GM21723 (cell line): ENCODE measurements around the gene IGDCC3.

Source experiments
- ATAC-seq: cut with Tn5 transposase; IDR thresholded peaks from one replicate; pipeline ENCODE4 v1.9.1; 2021; ENCODE audit warnings: mild to moderate bottlenecking, moderate library complexity; ENCODE audit not compliant: unreplicated experiment

The IGDCC3 gene

DNA sequence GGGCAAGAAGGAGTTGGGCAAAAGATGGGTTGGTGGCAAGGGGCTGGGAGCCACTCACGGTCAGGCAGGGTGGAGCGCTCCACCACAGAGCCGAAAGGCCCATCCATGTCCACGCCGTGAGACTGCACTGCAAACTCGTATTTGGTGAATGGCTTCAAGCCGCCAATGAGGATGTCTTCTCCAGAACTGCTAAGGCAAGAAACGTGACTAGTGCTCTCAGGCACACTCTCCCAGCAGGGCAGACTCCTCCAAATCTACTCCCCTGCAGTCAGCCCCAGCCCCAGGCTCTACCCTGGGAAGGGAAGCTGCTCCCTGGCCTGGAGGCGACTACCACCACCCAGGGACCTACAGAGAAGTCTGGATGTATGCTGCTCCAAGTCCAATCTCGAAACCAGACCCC, 11.4 kb upstream of the IGDCC3 start:
- no peak for ATAC-seq

DNA sequence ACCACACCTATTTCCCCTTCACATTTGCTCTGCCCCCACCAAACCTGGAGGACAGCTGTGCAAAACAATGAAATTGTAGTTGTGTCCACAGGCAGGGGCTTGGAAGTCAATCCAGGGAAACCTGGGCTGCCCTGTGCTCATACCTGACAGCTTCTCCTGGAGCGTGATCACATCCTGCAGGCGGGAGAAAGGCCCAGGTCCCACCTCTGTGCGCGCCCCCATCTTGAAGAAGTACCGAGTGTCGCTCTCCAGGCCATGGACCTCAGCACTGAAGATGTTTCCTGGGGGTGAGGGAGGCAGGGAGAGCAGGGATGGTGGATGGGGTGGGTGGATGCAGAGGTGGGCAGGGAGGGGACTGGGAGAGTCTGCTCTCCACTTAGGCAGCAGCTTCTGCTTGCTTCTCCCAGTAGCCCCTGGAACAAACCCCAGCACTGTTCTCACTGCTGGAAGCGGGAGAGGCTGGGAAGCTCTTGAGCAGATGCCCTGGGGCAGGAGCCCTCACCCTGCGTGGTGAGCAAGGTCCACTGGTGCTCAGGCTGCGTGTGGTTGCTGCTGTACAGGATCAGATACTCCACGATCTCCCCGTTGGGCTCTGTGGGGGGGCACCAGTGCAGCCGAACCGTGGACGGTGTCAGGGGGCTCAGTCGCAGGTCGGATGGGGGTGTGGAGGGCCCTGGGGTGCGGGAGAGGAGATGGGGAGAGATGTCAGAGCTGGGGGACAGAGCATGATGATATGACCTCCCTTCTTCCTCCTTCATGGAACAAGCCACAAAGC, 10.7 kb upstream of the IGDCC3 start:
- no peak for ATAC-seq

DNA sequence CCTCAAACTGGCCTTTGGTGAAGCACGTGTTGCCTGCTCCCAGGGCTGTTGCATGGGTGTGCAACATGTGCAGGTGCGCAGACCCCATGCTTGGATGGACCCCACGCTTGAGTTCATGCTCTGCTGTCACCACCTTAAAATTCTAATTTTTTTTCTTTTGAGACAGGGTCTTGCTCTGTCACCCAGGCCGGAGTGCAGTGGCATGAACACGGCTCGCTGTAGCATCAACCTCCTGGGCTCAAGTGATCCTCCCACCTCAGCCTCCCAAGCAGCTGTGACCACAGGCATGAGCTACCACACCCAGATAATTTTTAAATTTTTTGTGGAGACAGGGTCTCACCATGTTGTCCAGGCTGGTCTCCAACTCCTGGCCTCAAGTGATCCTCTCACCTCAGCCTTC, 9.1 kb upstream of the IGDCC3 start:
- no peak for ATAC-seq

DNA sequence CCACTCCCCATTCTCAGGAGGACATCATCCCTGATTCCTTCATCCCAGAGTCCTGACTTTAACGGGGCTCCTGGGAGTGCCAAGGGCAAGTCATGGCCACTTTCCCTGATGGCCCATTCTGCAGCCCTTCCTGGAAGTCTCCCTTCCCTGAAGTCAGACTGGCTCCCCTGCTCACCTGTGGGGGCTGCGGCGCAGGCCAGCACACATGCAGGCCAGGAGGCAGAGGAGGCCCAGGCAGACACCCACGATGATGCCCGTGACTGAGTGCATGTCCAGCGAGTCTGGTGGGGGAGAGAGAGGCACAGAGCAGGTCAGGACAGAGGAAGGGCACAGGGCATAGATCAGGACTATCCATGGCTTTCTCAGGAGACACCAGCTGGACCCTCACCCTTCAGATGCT, 8.6 kb upstream of the IGDCC3 start:
- ATAC-seq, result no peak

DNA sequence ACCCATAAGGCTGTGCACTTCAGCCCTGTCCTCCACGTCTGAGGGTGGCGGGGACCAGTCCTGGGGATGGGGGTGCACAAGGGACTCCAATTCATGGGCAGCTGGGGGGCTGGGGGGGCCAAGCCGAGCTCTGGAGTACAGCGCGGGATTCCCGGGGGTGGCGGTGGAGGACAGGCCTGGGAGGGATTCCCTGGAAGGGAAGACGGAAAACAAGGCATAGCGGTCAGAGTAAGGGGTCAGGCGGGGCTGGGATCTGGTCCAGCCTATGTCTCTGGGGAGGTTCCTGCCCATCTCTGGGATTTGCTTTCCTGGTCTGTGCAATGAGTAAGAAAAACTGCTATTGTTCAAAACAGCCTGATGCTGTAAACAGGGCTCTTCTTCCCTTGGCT, 8.1 kb upstream of the IGDCC3 start:
- no peak for ATAC-seq

DNA sequence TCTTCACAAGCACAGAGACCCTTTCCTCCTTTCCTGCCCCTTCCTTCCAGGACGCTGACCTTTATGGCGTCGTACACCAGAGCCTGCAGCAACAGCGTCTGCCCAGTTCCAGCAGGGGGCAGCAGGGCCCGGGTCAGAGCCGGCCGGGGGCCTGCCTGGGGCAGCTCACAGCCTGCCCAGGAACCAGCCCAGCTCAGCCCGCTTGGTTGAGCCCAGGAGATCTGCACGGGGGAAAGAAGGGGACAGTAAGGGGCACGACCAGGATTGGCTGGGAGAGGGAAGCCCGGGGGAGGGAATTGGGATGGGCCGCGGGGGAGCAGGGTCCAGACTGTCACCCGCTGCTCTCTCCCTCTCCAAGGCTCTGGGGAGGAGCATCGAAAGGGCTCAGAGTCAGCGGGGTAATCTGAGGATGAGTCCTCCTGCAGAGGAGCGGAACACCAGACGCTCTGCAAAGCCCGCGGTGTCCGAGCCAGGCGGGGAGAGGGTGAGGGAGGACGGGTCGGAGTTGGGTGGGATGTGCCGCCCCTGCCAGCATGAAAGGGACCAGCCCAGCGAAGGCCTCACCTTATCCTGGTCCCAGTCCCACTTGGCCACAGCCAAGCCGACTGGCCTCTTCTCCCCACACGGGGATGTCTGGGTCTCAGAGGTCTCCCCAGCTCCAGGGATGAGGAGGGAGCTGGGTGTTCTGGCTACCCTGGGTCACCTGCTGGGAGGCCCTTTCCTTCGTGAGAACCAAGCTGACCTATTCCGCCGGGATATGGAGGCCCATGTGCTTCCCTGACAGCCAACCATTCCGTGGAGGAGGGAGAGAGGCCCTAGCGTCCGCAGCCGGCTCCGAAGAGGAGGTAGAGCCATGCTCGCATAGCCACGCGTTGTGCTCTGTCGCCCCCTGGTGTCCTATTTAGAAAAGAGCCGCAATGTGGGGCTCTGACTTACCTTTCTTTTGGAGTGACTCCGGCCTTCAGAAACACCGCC, 7.4 kb upstream of the IGDCC3 start:
- ATAC-seq, result peak; percentile 74

DNA sequence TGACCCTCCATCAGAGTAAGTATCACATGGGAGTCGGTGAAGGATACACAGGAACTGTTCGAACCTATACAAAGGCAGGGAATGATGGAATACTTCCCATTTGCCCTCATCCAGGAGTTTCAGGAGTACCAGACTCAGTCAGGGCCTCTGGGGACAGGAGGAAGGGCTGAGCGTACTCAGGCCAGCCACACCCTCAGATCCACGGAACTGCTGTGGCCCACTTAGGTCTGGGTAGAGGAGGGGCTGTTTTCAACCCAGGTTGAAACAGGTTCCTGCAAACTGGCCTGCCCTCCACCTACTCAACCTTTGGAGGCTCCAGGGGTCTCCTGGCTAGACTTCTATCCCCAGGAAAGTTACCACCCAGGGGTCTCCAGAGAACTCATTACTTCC, 6.7 kb upstream of the IGDCC3 start:
- peak; percentile 15 for ATAC-seq

DNA sequence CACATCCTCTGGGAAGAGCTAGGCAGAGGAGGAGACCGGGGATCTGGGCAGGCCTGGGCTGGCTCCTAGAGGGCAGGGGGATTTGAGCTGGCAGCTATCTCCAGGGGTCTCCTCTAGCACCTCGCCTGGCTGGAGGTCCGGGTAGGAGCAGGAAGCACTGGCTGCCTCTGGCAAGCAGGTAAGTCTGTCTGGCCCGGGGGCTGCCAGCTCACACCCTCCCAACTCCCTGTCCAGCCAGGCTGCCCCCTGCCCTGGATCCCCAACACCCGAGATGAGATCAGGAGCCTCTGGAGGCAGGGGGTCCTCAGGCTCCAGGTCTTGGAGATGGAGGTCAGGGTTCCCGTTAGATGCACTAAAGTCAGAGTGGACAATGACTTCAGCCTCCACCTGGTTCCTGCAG, 6.2 kb upstream of the IGDCC3 start:
- no peak for ATAC-seq

DNA sequence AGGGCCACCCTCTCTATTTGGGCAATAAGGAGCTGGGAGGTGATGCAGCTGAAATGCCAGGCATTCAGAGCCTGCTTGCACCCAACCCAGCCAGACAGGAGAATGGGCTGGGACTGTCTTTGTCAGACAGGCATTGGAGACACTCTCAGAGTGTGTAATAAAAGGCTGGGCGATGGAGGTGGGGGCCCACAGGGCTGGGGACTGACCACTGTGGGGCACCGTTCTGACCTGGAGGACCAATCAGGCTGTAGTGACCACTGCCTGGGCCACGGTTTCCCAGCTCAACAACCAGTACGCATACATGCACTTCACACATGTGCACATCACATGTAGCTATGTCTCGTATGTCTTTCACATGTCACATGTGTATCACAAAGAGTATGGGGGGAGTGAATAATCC, 5.7 kb upstream of the IGDCC3 start:
- no peak for ATAC-seq

DNA sequence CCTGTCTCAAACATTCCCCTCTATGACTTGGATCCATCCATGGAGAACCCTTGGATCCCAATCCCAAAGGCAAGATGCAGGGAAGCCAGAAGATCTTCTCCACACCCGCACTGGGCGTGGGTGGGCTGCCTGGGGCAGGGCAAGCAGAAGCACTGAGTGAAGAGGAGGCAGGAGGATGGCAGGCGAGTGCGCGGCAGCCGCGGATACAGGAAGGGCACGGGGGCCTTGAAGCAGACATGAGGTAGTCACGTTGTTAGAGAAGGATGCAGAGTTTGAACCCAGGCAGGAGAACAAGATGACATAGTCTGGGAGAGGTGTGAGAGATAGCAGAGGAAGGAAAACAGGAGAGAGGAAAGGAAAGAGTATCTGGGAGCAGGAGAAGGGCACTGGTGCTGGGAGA, 5.1 kb upstream of the IGDCC3 start:
- ATAC-seq, result no peak

DNA sequence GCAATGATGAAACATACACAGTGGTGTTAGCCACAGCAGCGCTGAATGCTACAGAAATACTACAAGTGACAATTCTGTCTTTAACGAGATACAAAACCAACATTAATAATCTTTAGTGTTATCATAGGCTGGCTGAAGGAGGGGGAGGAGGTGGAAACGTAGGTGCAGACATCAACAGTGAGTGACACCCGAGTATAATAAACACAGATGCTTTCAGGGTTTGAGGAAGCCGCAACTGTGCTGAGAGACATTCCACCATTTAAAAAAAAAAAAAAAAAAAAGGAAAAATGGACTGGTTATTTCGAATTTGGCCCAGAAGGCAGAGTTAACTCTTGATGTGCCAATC, 4.3 kb upstream of the IGDCC3 start:
- no peak for ATAC-seq

DNA sequence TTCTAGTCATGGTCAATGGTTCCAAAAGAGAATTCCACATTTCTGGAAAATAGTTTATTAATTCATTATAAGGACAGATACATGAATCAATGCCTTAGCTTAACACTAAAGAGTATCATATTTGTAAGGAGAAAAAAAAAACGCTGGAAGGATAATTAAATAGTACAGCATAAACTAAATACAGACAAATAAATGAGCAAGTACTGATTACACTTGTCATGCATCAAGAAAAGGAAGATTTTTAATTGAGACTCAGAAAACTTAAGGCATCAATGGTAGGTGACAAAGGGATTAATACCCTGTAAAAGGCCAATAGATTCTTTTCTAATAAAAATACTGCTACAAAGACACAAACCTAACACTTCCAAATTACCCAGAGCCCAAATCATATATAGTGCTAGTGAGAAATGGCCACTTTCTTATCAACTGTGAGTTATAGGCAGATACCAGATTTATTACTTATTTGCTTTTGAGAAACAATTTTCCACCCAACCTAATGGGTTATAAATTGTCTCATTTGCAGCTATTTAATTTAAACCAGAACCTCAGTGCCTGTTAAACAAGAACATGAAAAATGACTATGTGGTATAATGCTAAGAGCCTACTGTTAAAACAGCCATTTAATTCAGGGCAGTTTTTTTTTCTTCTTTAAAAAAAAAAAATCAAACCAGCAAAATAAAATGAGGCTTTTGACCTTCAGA, 3.8 kb upstream of the IGDCC3 start:
- no peak for ATAC-seq

DNA sequence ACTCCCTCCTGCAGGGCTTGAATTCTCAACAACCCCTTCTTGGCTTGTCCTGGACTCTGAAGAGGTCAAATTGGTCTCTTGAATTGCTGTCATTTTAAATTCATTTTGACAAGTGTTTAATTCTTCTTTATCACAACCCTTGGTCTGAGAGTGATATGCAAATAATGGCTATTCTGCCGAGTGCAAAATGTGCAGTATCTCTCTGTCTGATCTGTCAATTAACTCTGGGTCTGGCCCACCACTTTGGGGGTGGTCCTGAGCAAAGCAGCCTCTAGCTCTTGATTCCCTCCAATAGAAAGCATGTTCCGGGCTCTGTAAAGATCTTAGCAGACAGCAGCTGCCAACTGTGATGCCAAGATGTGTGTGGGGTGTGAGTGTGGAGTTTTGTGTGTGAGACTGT, 2.2 kb upstream of the IGDCC3 start:
- no peak for ATAC-seq

DNA sequence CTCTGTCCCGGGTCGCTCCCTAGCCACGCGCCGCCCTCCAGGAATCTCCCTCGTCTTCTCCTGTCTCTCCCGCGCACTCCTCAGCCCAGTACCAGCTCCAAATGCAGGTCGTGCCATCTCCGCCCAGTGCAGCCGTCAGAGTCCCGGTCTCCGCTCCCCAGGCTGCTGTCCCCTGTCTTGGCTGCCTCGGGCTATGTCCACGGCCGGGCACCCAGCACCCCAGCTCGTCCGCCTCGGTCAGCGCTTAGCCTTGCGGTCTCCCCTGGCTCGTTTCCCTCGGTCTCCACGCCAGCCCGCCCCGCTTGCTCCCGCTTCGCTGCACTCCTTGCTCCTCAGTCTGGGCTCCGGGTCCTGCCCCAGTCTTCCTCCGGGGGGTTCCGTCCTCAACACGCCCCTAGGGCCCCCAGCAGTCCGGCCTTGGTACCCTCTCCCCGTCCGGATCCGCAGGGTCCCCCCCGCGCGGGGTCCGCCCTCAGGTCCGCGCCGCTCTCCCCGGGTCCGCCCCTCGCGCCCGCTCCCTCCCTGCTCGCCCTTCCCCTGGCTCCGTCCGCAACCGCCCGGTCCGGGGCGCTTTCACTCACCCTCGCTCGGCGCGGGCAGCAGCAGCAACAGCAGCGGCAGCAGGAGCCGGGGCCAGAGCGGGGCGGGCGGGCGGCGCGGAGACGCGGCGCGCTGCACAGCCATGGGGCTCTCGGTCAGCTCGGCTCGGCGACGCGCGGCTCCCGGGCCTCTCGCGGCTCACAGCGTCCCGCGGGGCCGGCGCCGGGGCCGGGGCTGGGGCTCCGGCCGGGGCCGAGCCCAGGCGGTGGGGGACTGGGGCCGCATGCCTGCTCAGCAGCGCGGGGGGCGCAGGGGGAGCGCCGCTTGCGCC, 462 bp downstream of the IGDCC3 start:
- ATAC-seq, result no peak

DNA sequence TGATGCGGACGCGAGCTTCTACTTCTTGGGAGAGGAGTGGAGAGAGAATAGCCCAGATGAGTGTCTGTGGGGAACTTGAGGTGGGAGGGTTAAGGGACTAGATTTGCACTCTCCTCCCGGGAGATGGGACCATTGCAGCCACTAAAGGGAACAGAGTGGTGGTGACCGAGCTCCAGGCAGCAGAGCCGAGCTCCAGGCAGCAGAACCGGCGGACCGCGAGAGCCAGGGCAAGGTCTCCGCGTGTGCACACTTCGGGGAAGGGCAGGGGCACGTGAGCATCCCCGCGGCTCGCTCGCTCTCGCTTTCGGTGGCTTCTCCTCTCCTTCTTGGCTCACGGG, 1.1 kb downstream of the IGDCC3 start:
- ATAC-seq, result no peak

DNA sequence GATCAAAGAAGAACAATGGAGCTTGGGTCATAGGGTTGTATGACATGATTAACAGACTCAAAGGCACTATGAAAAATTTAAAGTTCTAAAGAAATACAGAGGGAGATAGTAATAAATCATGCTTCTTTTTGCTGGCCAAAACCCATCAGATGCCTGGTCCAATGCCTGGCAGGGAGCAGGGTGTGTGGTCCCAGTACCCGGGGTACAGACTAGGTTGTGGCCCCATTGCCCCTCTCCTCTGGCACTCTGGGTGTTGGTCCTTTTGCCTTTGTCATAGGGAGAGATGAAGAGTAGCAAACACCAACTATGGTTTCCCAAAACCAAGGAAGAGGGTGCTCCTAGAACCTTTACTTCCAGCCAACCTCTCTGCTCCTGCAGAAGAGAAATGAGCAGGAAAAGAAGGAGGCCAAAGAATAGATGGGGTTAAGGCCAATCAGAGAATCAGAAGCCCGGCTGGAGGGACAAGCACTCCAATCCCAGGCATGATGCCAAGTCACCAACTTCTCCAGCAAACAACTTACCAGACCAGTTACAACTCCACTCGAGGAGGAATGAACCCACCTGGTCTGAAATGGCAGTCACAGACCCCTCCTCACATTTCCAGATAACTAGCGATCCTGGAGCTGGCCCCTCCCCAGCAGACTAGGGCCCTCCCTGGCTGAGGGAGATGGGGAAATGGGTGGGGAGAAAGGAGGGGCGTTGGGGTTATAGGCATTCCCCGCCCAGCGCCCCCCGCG, 1.8 kb downstream of the IGDCC3 start:
- ATAC-seq, result no peak

DNA sequence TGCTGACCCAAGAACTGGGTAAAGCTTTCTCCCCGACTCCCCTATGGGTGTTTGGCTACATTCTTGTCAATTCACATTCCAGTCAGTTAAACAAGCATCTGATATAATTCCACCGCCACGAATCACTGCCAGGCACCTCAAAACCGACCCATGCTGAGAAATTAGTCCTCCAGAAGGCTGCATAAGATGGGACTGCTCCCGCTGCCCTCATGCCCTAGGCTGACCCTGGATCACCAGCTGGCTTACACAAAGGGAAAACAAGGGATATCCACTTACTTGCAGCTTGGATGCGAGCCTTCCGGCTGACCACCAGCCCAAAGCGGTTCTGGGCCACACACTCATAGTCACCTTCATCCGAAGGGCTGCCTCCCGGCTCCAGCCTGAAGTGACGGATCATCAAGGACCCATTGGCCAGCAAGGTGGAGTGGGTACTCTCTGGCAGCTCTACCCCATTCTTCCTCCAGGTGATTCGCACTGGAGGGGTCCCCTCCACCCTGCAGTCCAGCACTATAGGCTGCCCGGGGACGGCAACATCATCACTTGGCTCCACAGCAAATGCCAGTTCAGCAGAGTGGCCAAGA, 2.9 kb downstream of the IGDCC3 start:
- no peak for ATAC-seq

DNA sequence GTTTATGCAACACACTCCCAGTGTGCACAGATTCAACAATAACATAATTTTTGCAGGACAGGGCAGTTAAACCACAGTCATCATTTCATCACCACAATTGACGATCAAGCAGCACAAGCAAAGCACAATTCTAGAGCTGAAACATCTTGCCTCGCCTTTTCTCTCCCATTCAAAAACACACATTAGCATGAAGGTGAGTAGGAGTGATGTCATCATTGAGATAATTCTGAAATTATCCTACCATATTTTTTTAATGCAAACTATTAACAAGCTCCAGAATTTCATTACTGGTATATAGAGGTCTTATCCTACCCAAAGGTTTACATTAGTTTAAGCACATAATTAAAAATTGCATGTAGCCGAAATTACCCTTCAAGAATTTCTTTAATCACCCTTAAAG, 3.5 kb downstream of the IGDCC3 start:
- ATAC-seq, result no peak

DNA sequence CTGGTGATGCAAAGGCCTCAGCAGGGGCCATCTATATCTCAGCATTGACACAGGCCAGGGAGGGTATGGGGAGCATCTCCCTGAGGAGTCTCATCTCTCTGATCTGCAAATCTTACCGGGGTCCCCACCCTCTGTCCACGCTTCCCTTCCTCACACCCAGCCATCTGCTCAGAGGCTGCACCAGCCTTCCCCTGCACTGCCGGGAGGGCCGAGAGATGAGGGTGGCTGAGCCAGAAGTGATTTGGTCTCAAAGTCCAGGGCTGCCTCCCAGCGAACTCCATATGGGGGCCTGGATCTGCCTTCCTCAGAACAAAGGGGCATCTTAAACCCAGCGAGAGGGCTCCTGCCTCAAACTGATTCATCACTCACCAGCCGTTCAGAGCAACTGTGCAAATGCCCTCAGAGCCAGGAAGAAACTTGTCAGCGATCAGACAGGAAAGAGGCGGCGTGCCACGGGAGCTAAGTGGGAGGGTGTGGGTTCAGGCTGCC, 4.6 kb downstream of the IGDCC3 start:
- no peak for ATAC-seq

DNA sequence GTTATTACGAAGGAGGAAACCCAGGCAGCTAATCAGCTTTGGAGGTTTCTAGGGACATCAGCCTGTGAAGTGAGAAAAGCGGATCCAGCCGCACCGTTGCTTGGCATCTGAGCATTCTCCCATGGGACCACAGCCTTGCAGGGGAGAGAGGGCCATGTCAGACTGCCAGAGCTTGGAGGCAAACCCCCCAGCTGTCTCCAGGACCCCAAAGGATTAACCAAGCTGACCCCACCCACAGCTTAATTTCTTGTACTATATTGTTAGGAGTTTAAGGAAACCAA, 5.1 kb downstream of the IGDCC3 start:
- no peak for ATAC-seq
